GM18951 (cell line): ENCODE results near the gene NCKAP5L.
"Not testable (repeated sequence)": the region's sequence is repeated elsewhere in the genome, so short reads cannot be mapped to it uniquely, and the experiment has no call there.

Source experiments
- POLR2A ChIP-seq: IDR thresholded peaks from 4 replicates; pipeline ENCODE4 v1.6.1; 2011; ENCODE audit warnings: mild to moderate bottlenecking; ENCODE audit not compliant: insufficient read length, insufficient read depth; ENCODE audit errors: extremely low read depth
- in situ Hi-C: fragments of 300-500 bp; cut with MboI; formaldehyde crosslinking; loops from one replicate; pipeline ENCODE4 v1.12.0; 2022; ENCODE audit warnings: low sequenced_read_pairs, mixed read lengths, inconsistent platforms; ENCODE audit not compliant: unreplicated experiment

Gene NCKAP5L

GRCh38 chr12:49870501-49871262 lies 42.5 kb upstream of the NCKAP5L start:
- no peak for TF ChIP-seq POLR2A
- in situ Hi-C loops: no loop called here

DNA sequence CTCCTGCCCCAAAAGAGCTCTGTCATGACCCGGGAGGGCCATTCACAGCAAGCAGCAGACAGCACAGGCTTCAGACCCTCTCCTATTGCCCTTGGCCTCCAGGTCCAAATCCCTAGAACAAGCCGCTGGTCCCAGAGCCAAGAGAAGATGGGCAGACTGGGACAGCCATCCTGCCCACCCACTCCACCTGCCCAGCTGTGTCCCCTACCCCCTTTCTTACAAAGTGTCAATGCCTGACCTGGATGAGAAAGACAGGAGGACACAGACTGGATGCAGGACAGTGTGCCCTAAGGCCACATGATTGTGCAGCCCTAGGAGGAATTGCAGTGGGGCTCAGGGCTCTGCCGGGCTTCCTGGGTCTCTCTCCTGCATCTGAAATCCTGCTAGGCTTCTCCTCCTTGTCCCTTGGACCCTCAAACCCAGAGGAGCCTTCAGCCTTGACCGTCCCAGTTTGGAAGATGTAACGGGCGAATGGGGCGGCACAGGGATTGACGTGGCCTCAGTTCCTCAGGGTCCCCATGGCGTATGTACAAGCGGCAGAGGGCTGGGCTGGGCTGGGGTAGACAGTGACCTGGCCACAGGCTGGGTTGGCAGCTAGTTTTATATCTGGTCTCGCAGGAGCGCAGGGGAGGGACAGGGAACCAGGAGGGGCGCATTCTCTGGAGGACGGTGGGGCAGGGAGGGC lies 41.7 kb upstream of the NCKAP5L start:
- TF ChIP-seq POLR2A: no peak
- in situ Hi-C loops: no loop called here

- in situ Hi-C loops: no loop called here
Observed at GRCh38 chr12:49868952-49869815, 41.0 kb upstream of the NCKAP5L start.

GRCh38 chr12:49868449-49868848 lies 40.2 kb upstream of the NCKAP5L start:
- in situ Hi-C loops: no loop called here
- TF ChIP-seq POLR2A: no peak

More at GRCh38 chr12:49868952-49869815, 41.0 kb upstream of the NCKAP5L start:
- no peak for TF ChIP-seq POLR2A

DNA sequence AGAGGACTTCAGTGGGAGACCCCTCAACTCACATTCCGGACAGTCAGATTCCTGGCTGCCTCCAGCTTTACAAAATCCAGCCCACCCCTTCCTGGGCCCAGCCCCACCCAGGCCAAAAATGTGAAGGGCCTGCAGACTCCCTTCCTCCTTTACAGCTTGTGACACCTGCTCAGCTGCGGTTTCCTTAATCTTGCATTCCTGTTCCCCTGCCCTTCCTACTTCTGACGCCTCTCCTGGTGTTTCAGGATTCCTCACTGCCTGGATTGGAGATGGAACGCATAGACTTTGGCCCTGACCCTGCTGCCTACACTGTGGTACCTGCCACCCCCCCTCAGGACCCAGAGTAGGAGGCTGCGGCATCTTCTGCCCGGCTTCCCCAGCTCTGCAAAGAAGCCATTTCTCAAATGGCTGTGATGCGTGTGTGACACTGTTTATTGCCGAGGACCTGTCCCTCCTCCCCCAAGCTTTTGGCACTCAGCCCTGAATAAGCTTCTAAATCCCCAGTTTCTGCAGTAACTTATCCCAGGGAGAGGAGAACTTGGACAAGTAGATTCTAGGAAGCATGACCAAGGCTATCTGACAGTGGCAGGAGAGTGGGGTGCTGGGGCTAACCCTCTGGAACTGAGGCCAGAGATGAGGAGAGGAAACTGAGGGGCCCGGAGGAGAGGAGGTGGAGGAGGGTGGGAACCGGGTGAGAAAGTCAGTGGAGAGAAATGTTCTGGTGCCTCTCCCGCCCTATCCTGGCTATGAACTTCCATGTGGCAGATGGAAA lies 39.5 kb upstream of the NCKAP5L start:
- no peak for TF ChIP-seq POLR2A
- in situ Hi-C loops: no loop called here

- in situ Hi-C loops: no loop called here
Observed at GRCh38 chr12:49866859-49867569, 38.8 kb upstream of the NCKAP5L start.

DNA sequence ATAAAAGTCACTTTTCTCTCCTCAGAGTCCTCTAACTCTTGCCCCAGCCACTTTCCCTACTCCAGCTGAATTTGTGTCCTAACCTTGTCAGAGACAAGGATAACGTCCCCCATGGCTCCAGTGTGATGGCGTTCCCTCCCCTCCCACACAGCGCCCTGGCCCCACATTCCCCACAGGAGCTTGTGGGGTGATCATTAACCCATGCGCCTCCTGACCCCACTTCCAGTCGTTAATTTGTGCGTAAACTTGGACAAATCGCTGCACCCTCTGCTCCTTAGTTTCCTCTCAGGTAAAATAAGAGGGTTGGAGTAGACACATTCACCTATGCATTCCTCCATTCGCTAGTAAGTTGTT lies 37.5 kb upstream of the NCKAP5L start:
- in situ Hi-C loops: no loop called here
- TF ChIP-seq POLR2A: no peak

More at GRCh38 chr12:49866859-49867569, 38.8 kb upstream of the NCKAP5L start:
- no peak for TF ChIP-seq POLR2A

- TF ChIP-seq POLR2A: no peak
- in situ Hi-C loops: no loop called here
Observed at GRCh38 chr12:49865109-49865781, 37.0 kb upstream of the NCKAP5L start.

GRCh38 chr12:49864798-49865090 lies 36.5 kb upstream of the NCKAP5L start:
- TF ChIP-seq POLR2A: no peak
- in situ Hi-C loops: no loop called here

GRCh38 chr12:49863946-49864797 lies 36.0 kb upstream of the NCKAP5L start:
- in situ Hi-C loops: no loop called here
- TF ChIP-seq POLR2A: no peak

GRCh38 chr12:49860921-49861320 lies 32.7 kb upstream of the NCKAP5L start:
- in situ Hi-C loops: not testable (repeated sequence)

GRCh38 chr12:49855890-49856289 lies 27.7 kb upstream of the NCKAP5L start:
- in situ Hi-C loops: not testable (repeated sequence)
